CD4-positive, alpha-beta T cell (primary cell): ENCODE data around the gene STIM2. TPM values are rescaled to one million over a fixed set of nuclear protein-coding genes. Genes with fewer than 3 reads are reported as not detected.

ENCODE experiments used
- ATAC-seq: fragments of 200-7000 bp; cut with Tn5 transposase; one replicate; pipeline ENCODE4 v1.10.0; 2022; ENCODE audit warnings: mild to moderate bottlenecking; ENCODE audit not compliant: poor library complexity
- CTCF ChIA-PET: fragments of 350-600 bp; sonication (Branson Sonifier 250); formaldehyde crosslinking; loops from one replicate; lab custom pipeline; 2021; ENCODE audit warnings: antibody characterized with exemption, inconsistent platforms; lab: Charles Lee
- POLR2A ChIA-PET: fragments of 350-600 bp; sonication (Branson Sonifier 250); formaldehyde crosslinking; loops from one replicate; lab custom pipeline; 2021; ENCODE audit warnings: antibody characterized with exemption, inconsistent platforms; lab: Charles Lee
- DNase-seq, 14 experiments: peaks; one replicate each; pipeline ENCODE4 v3.0.0-alpha.2; 2013 to 2020; ENCODE audit warnings: mixed read lengths in 2 of 14
- H3K27ac ChIP-seq, 2 donors: one replicate each; pipeline versions ENCODE4 v1.5.1 to v1.7.0; 2013; ENCODE audit warnings: low read length in 2 of 2, low read depth in 1 of 2, mild to moderate bottlenecking in 1 of 2
- H3K27me3 ChIP-seq, 2 experiments: 1 replicate in 1 of 2; 2 replicates in 1 of 2; pipeline versions ENCODE4 v1.6.1 to v1.7.0; 2013; ENCODE audit warnings: low read length in 2 of 2, control low read depth in 1 of 2, mild to moderate bottlenecking in 1 of 2, moderate library complexity in 1 of 2; ENCODE audit not compliant: insufficient read depth in 2 of 2, control insufficient read depth in 1 of 2
- H3K36me3 ChIP-seq: one replicate; pipeline ENCODE4 v1.6.1; 2013; ENCODE audit warnings: low read length, control low read depth; ENCODE audit not compliant: insufficient read depth
- H3K4me1 ChIP-seq: one replicate; pipeline ENCODE4 v1.6.1; 2013; ENCODE audit warnings: low read length, control low read depth; ENCODE audit not compliant: insufficient read depth
- H3K4me3 ChIP-seq: one replicate; pipeline ENCODE4 v1.5.1; 2013; ENCODE audit warnings: mild to moderate bottlenecking, low read length, moderate library complexity
- H3K9me3 ChIP-seq, 2 experiments: 1 replicate in 1 of 2; 2 replicates in 1 of 2; pipeline versions ENCODE4 v1.6.1 to v1.7.0; 2013; ENCODE audit warnings: low read length in 2 of 2, mild to moderate bottlenecking in 2 of 2, control low read depth in 1 of 2, moderate library complexity in 1 of 2; ENCODE audit not compliant: control insufficient read depth in 1 of 2, insufficient read depth in 1 of 2
- H3K27ac Mint-ChIP-seq: one replicate; pipeline ENCODE4 v1.8.0; 2020; ENCODE audit warnings: mixed read lengths
- H3K27me3 Mint-ChIP-seq: one replicate; pipeline ENCODE4 v1.8.0; 2021; ENCODE audit warnings: mixed read lengths
- H3K36me3 Mint-ChIP-seq: one replicate; pipeline ENCODE4 v1.8.0; 2021; ENCODE audit warnings: low read depth, mixed read lengths
- H3K4me1 Mint-ChIP-seq: one replicate; pipeline ENCODE4 v1.8.0; 2021; ENCODE audit warnings: low read depth, mixed read lengths
- H3K4me3 Mint-ChIP-seq: one replicate; pipeline ENCODE4 v1.8.0; 2020; ENCODE audit warnings: mild to moderate bottlenecking, mixed read lengths
- H3K9me3 Mint-ChIP-seq: one replicate; pipeline ENCODE4 v1.8.0; 2020; ENCODE audit warnings: mixed read lengths
- intact Hi-C, 2 experiments: fragments of 100-400 bp; cut with DNase I in 1 of 2; cut with micrococcal nuclease in 1 of 2; formaldehyde crosslinking; loops; one replicate each; pipeline versions ENCODE4 v1.15.1 to v1.9.0; 2023 to 2025; cut with DNase I, micrococcal nuclease
- total RNA-seq, 174 experiments: library from RNA in 2 of 174; stranded (reverse) in 2 of 174; gene quantifications; one replicate each; pipeline ENCODE4 v1.2.3 and lab custom pipeline; 2021 to 2026
- TF ChIP-seq, protein P1 (sequence below): fragments of 200-600 bp; IDR thresholded peaks from one replicate; pipeline ENCODE4 v1.8.0; 2022; ENCODE audit warnings: antibody characterized with exemption, mild to moderate bottlenecking

STIM2 gene
- total RNA-seq, 2 experiments from 2014 or later = 53.7 to 54.9 TPM

DNA sequence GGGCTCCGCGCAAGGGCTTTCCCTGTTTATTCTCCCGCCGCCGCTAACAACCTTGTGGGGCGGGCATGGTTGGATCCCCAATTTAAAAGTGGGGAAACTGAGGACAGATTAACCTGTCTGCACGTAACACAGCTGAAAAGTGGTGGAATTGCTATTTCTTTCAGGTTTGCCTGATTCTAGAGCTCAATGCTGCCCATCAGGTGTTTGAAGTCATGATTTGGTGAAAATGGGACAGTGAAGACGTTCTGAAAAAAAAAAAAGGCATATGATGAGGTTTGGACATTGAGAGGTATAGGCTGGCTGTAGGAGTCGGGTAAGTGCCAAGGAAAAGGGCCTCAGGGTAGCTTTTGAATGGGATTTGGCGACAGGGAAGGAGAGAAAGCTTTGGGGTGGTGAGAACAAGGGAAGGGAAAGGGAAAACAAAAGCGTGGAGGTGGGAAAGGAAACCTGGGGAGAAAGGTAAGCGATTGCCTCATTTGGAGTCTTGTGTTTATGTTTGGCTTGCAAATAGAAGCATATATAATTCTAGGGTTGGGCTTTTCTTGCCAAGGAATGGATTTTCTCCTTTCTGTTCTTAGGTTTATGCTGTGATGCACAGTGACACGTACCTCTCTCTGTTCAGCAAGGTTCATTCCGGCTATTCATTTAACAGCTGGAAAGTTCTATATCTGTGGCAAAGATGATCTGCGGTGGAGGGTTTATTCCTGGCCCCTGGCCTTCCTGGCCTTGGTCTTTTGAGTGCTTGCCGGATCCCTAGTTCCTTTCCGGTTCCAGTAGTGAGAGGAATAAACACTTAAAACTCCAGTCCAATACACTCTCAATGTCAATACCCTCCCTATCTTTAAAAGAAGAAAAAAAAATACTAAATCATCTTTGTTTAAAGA lies 2.4 kb upstream of the STIM2 start:
- POLR2A ChIA-PET = interaction anchor here (0.6 to 2.5 kb wide), 9 partner anchors 8 to 945 kb away, joined by 3 to 31 read pairs (median 8); partner anchors contain the start of gene TBC1D19
- DNase-seq (no peak), ATAC-seq (no peak)
- no peaks in the 10 kb centered on the region for H3K36me3 ChIP-seq
- Mint-ChIP-seq H3K4me1 (peaks cover 42% of the 10 kb centered on the region), H3K4me3 (peak overlapping the region; percentile 99), H3K27me3 (no peaks in the 10 kb centered on the region), H3K27ac (peak overlapping the region; percentile 95), H3K9me3 (no peaks in the 10 kb centered on the region), H3K36me3 (peaks cover 22% of the 10 kb centered on the region)
- TF ChIP-seq, protein P1, sequence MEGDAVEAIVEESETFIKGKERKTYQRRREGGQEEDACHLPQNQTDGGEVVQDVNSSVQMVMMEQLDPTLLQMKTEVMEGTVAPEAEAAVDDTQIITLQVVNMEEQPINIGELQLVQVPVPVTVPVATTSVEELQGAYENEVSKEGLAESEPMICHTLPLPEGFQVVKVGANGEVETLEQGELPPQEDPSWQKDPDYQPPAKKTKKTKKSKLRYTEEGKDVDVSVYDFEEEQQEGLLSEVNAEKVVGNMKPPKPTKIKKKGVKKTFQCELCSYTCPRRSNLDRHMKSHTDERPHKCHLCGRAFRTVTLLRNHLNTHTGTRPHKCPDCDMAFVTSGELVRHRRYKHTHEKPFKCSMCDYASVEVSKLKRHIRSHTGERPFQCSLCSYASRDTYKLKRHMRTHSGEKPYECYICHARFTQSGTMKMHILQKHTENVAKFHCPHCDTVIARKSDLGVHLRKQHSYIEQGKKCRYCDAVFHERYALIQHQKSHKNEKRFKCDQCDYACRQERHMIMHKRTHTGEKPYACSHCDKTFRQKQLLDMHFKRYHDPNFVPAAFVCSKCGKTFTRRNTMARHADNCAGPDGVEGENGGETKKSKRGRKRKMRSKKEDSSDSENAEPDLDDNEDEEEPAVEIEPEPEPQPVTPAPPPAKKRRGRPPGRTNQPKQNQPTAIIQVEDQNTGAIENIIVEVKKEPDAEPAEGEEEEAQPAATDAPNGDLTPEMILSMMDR = no peak
- intact Hi-C loops = loop anchor here in 1 of 2 experiments (5.0 kb wide), 4 partner anchors 149 to 1546 kb away; partner anchors contain the start of genes SMIM20, TBC1D19 and ZCCHC4
- H3K27me3 ChIP-seq = no peaks in the 10 kb centered on the region
- H3K27ac ChIP-seq = peak overlapping the region; percentile 42
- no peaks in the 10 kb centered on the region for H3K9me3 ChIP-seq
- CTCF ChIA-PET = interaction anchor here (0.8 kb wide), 1 partner anchor 152 kb away, joined by 3 read pairs; no protein-coding TSS in a partner anchor
- H3K4me3 ChIP-seq = peak overlapping the region; percentile 78
- H3K4me1 ChIP-seq = peaks cover 32% of the 10 kb centered on the region

DNA sequence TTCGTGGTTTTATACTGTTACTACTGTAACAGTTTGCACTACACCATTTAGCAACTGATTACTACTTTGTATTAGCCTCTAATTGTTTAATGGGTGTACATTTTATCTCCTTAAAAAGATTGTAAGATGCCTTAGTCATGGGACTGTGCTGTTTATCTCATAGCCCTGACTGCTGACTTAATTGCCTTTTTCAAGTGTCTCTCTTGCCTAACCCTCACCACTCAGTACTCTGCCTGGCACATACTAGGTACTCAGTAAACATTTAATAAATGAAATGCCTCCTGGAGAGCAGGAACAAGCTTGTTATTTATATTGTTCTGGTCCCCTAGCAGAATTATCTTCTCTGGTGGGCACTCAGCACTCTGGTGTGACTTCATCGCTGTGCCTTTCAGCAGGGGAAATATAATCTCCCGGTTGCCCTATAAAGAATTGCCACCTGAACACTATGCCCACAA lies 1.7 kb upstream of the STIM2 start:
- Mint-ChIP-seq H3K36me3 (peaks cover 22% of the 10 kb centered on the region), H3K27ac (peak overlapping the region; percentile 95), H3K9me3 (no peaks in the 10 kb centered on the region), H3K4me1 (peaks cover 49% of the 10 kb centered on the region), H3K4me3 (peak overlapping the region; percentile 99), H3K27me3 (no peaks in the 10 kb centered on the region)
- no peak overlapping the region for H3K27ac ChIP-seq
- TF ChIP-seq, protein P1 = no peak
- CTCF ChIA-PET = no interaction called here
- no peaks in the 10 kb centered on the region for H3K27me3 ChIP-seq
- intact Hi-C loops = loop anchor here in 1 of 2 experiments (5.0 kb wide), 4 partner anchors 148 to 1547 kb away; partner anchors contain the start of genes SMIM20, TBC1D19 and ZCCHC4
- H3K4me1 ChIP-seq = peaks cover 32% of the 10 kb centered on the region
- ATAC-seq (no peak), DNase-seq (no peak)
- POLR2A ChIA-PET = interaction anchor here (2.2 to 2.5 kb wide), 2 partner anchors 28 to 275 kb away, joined by 13 to 31 read pairs; partner anchors contain the start of gene TBC1D19
- H3K36me3 ChIP-seq = no peaks in the 10 kb centered on the region
- H3K9me3 ChIP-seq = no peaks in the 10 kb centered on the region
- peak overlapping the region; percentile 78 for H3K4me3 ChIP-seq

DNA sequence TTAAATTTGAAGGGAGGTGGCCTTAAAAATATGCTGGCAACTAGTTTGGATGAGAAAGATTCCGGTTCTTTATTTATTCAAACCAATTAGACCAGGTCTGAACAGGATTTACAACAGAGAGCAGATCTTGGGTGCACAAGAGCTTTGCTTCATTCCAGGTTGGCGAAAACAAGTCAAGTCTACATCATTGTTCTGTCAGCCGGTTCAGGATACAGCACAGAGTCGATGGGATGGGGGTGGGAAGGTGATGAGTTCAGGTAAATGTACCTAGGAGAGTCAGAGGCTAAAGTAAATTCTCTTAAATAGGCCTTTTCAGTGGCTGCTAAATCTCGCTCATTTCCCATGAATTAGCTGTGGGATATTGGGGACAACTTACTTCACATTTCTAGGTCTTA lies 882 bp upstream of the STIM2 start:
- Mint-ChIP-seq H3K27me3 (no peaks in the 10 kb centered on the region), H3K36me3 (peaks cover 22% of the 10 kb centered on the region), H3K4me3 (peak overlapping the region; percentile 99), H3K4me1 (peaks cover 57% of the 10 kb centered on the region), H3K27ac (peak overlapping the region; percentile 95), H3K9me3 (no peaks in the 10 kb centered on the region)
- ChIA-PET POLR2A (interaction anchor here (0.8 to 3.9 kb wide), 11 partner anchors 9 to 401 kb away, joined by 3 to 274 read pairs (median 13); partner anchors contain the start of gene TBC1D19), CTCF (interaction anchor here (1.0 to 3.3 kb wide), 6 partner anchors 14 to 276 kb away, joined by 3 to 18 read pairs (median 5); partner anchors contain the start of gene TBC1D19)
- Histone ChIP-seq H3K4me1 (peaks cover 32% of the 10 kb centered on the region), H3K36me3 (no peaks in the 10 kb centered on the region), H3K9me3 (no peaks in the 10 kb centered on the region), H3K27ac (peak overlapping the region; percentile 71 to 95), H3K27me3 (no peaks in the 10 kb centered on the region), H3K4me3 (peak overlapping the region; percentile 82)
- DNase-seq = no peak
- intact Hi-C loops = loop anchor here (1.0 to 10.0 kb wide), 11 partner anchors 27 to 1547 kb away; partner anchors contain the start of genes TBC1D19 (in 2 of the 2), RBPJ (in 1 of the 2), SMIM20 (in 1 of the 2) and ZCCHC4 (in 1 of the 2)
- TF ChIP-seq, protein P1 = no peak
- ATAC-seq = no peak
